ENCODE data around the gene ATRIP.

Gene ATRIP

GRCh38 chr3:48501196-48501595, 54.7 kb downstream of the ATRIP start:
- no peak for DNase-seq (ENCODE audit: low read depth in 1 of 2, low spot score in 1 of 2)

- DNase-seq (ENCODE audit: low read depth in 1 of 2, low spot score in 1 of 2) = no peak
These were observed 55.6 kb downstream of the ATRIP start for GRCh38 chr3:48502121-48502520.

GRCh38 chr3:48502728-48503168, 56.2 kb downstream of the ATRIP start:
- DNase-seq (ENCODE audit: low read depth in 1 of 2, low spot score in 1 of 2) = no peak

GRCh38 chr3:48503401-48504050, 57.0 kb downstream of the ATRIP start:
- DNase-seq (ENCODE audit: low read depth in 1 of 2, low spot score in 1 of 2) = no peak

- DNase-seq (ENCODE audit: low read depth in 1 of 2, low spot score in 1 of 2) = peak; percentile 30 to 33
These were observed 57.8 kb downstream of the ATRIP start, which contains the start of gene SHISA5 for GRCh38 chr3:48504051-48504946. TSS of gene SHISA5 (minus strand) at chr3:48504174. CDS start at chr3:48504094, 80 bp downstream.

- DNase-seq (ENCODE audit: low read depth in 1 of 2, low spot score in 1 of 2) = no peak
These were observed 58.6 kb downstream of the ATRIP start for GRCh38 chr3:48505146-48505545.

- no peak for DNase-seq (ENCODE audit: low read depth in 1 of 2, low spot score in 1 of 2)
These were observed 59.5 kb downstream of the ATRIP start for GRCh38 chr3:48505968-48506504.

- peak; percentile 40 to 49 for DNase-seq (ENCODE audit: low read depth in 1 of 2, low spot score in 1 of 2)
These were observed 60.9 kb downstream of the ATRIP start for GRCh38 chr3:48507256-48508061.

- no peak for DNase-seq (ENCODE audit: low read depth in 1 of 2, low spot score in 1 of 2)
These were observed 65.0 kb downstream of the ATRIP start for GRCh38 chr3:48511551-48511950.

- DNase-seq (ENCODE audit: low read depth in 1 of 2, low spot score in 1 of 2) = no peak
These were observed 68.1 kb downstream of the ATRIP start for GRCh38 chr3:48514431-48515227.

All from activated CD4-positive, alpha-beta T cell treated with anti-CD3 and anti-CD28 coated beads, Interleukin-2, amount 50 U/mL, for 24 hours (primary cell).